ENCODE results near the gene UGT1A10.

The UGT1A10 gene

GRCh38 chr2:233772583-233772982 is 136.3 kb downstream of the UGT1A10 start:
- Histone ChIP-seq H3K27me3 (ENCODE audit: insufficient read depth, low read length, poor library complexity, severe bottlenecking) (no peaks in the 10 kb centered on the region), H3F3A (ENCODE audit: low read depth) (no peaks in the 10 kb centered on the region), H3K9me2 (replicated peaks; ENCODE audit: low read depth, low read length) (no peaks in the 10 kb centered on the region), H3K4me2 (ENCODE audit: low read depth, low read length, poor library complexity, severe bottlenecking) (no peak overlapping the region), H3K4me3 (ENCODE audit: low read length, poor library complexity, severe bottlenecking) (no peak overlapping the region), H3K4me1 (ENCODE audit: insufficient read depth, low read length, poor library complexity, severe bottlenecking) (no peaks in the 10 kb centered on the region), H4K20me1 (ENCODE audit: insufficient read depth, low read length, poor library complexity, severe bottlenecking) (no peaks in the 10 kb centered on the region), H3K79me2 (ENCODE audit: insufficient read depth, low read length) (no peaks in the 10 kb centered on the region), H2AFZ (ENCODE audit: low read length) (no peak overlapping the region), H3K9ac (ENCODE audit: low read depth, low read length, poor library complexity, severe bottlenecking) (no peak overlapping the region), H3K9me3 (ENCODE audit: insufficient read depth, low read depth, low read length) (no peaks in the 10 kb centered on the region), H3K36me3 (ENCODE audit: insufficient read depth, low read length) (no peaks in the 10 kb centered on the region)
- TF ChIP-seq EZH2phosphoT487 (IDR thresholded peaks at IDR 0.05; ENCODE audit: borderline replicate concordance) (no peak), CTCF (conservative IDR thresholded peaks at IDR 0.05; ENCODE audit: low read length) (peak; percentile 37)

GRCh38 chr2:233773854-233774253 is 137.6 kb downstream of the UGT1A10 start:
- TF ChIP-seq EZH2phosphoT487 (IDR thresholded peaks at IDR 0.05; ENCODE audit: borderline replicate concordance) (no peak), CTCF (conservative IDR thresholded peaks at IDR 0.05; ENCODE audit: low read length) (no peak)
- H3K9me3 ChIP-seq (ENCODE audit: insufficient read depth, low read depth, low read length): no peaks in the 10 kb centered on the region

GRCh38 chr2:233775414-233775813 is 139.2 kb downstream of the UGT1A10 start:
- Histone ChIP-seq H3K36me3 (ENCODE audit: insufficient read depth, low read length) (no peaks in the 10 kb centered on the region), H3K9me2 (replicated peaks; ENCODE audit: low read depth, low read length) (no peaks in the 10 kb centered on the region), H3K79me2 (ENCODE audit: insufficient read depth, low read length) (no peaks in the 10 kb centered on the region), H3K4me1 (ENCODE audit: insufficient read depth, low read length, poor library complexity, severe bottlenecking) (no peaks in the 10 kb centered on the region), H3K27me3 (ENCODE audit: insufficient read depth, low read length, poor library complexity, severe bottlenecking) (no peaks in the 10 kb centered on the region), H3K9ac (ENCODE audit: low read depth, low read length, poor library complexity, severe bottlenecking) (no peak overlapping the region), H3K4me2 (ENCODE audit: low read depth, low read length, poor library complexity, severe bottlenecking) (no peak overlapping the region), H3K9me3 (ENCODE audit: insufficient read depth, low read depth, low read length) (no peaks in the 10 kb centered on the region), H3F3A (ENCODE audit: low read depth) (no peaks in the 10 kb centered on the region), H4K20me1 (ENCODE audit: insufficient read depth, low read length, poor library complexity, severe bottlenecking) (no peaks in the 10 kb centered on the region), H3K4me3 (ENCODE audit: low read length, poor library complexity, severe bottlenecking) (no peak overlapping the region), H2AFZ (ENCODE audit: low read length) (no peak overlapping the region)
- no peak for TF ChIP-seq EZH2phosphoT487 (IDR thresholded peaks at IDR 0.05; ENCODE audit: borderline replicate concordance)
- TF ChIP-seq CTCF (conservative IDR thresholded peaks at IDR 0.05; ENCODE audit: low read length): no peak

More at GRCh38 chr2:233773854-233774253, 137.6 kb downstream of the UGT1A10 start:
- no peaks in the 10 kb centered on the region for H3K9me2 ChIP-seq (replicated peaks; ENCODE audit: low read depth, low read length)
- H3K4me3 ChIP-seq (ENCODE audit: low read length, poor library complexity, severe bottlenecking): no peak overlapping the region
- H3K4me1 ChIP-seq (ENCODE audit: insufficient read depth, low read length, poor library complexity, severe bottlenecking): no peaks in the 10 kb centered on the region
- no peak overlapping the region for H3K4me2 ChIP-seq (ENCODE audit: low read depth, low read length, poor library complexity, severe bottlenecking)
- no peaks in the 10 kb centered on the region for H3K79me2 ChIP-seq (ENCODE audit: insufficient read depth, low read length)
- H2AFZ ChIP-seq (ENCODE audit: low read length): no peak overlapping the region
- H3F3A ChIP-seq (ENCODE audit: low read depth): no peaks in the 10 kb centered on the region
- H3K9ac ChIP-seq (ENCODE audit: low read depth, low read length, poor library complexity, severe bottlenecking): no peak overlapping the region
- H4K20me1 ChIP-seq (ENCODE audit: insufficient read depth, low read length, poor library complexity, severe bottlenecking): no peaks in the 10 kb centered on the region
- no peaks in the 10 kb centered on the region for H3K27me3 ChIP-seq (ENCODE audit: insufficient read depth, low read length, poor library complexity, severe bottlenecking)
- H3K36me3 ChIP-seq (ENCODE audit: insufficient read depth, low read length): no peaks in the 10 kb centered on the region

All from Loucy (cell line).